Measurements from ENCODE around the gene NUDT22.

- TF ChIP-seq CTCF (IDR thresholded peaks at IDR 0.05) (peak; percentile 24 to 83 (median 66)), POLR2A (IDR thresholded peaks at IDR 0.05) (peak in 3 of 4 donors; percentile 97 to 99 (median 98)), EP300 (IDR thresholded peaks at IDR 0.05) (peak in 1 of 4 donors; percentile 39), POLR2AphosphoS5 (IDR thresholded peaks at IDR 0.05) (peak; percentile 91 to 97)
These were observed 40.8 kb upstream of the NUDT22 start for GRCh38 chr11:64185175-64185692.
